A549 (cell line): ENCODE results near the gene TMEM170A.

Experiments
- CEBPB ChIP-seq, 2 experiments: fragments of >200 bp in 1 of 2; sonication (Bioruptor Twin) in 1 of 2; formaldehyde crosslinking in 1 of 2; IDR thresholded peaks; 2 replicates each; pipeline ENCODE4 v1.6.1; 2012 to 2016
- CHD4 ChIP-seq: fragments of 200-600 bp; sonication (generic); IDR thresholded peaks from 2 replicates; pipeline ENCODE4 v1.6.1; 2016; ENCODE audit warnings: antibody characterized with exemption, mild to moderate bottlenecking, borderline replicate concordance
- CTCF ChIP-seq: fragments of >200 bp; sonication (Bioruptor Twin); formaldehyde crosslinking; IDR thresholded peaks from 3 replicates; pipeline ENCODE4 v1.5.1; 2016
- GATA3 ChIP-seq: IDR thresholded peaks from 2 replicates; pipeline ENCODE4 v1.6.1; 2012; ENCODE audit warnings: borderline replicate concordance
- JUNB ChIP-seq: fragments of >200 bp; sonication (Bioruptor Twin); formaldehyde crosslinking; IDR thresholded peaks from 2 replicates; pipeline ENCODE4 v1.6.1; 2016
- MAX ChIP-seq: IDR thresholded peaks from 2 replicates; pipeline ENCODE4 v1.6.1; 2012
- POLR2A ChIP-seq: IDR thresholded peaks from 2 replicates; pipeline ENCODE4 v1.6.1; 2012; ENCODE audit warnings: mild to moderate bottlenecking, low read length
- REST ChIP-seq: fragments of 200-600 bp; sonication (generic); IDR thresholded peaks from 2 replicates; pipeline ENCODE4 v1.6.1; 2016; ENCODE audit warnings: antibody characterized with exemption, mild to moderate bottlenecking, moderate library complexity

- no peak for TF ChIP-seq CTCF
- TF ChIP-seq POLR2A: no peak
- TF ChIP-seq JUNB: no peak
- no peak for TF ChIP-seq CEBPB (IDR thresholded peaks at IDR 0.05)
- no peak for TF ChIP-seq MAX
- TF ChIP-seq CHD4: no peak
- TF ChIP-seq GATA3: no peak
- TF ChIP-seq REST: no peak
Observed at GRCh38 chr16:75477680-75478473, 13.4 kb upstream of the TMEM170A start.
